ENCODE data around the gene FSTL4.

DNA sequence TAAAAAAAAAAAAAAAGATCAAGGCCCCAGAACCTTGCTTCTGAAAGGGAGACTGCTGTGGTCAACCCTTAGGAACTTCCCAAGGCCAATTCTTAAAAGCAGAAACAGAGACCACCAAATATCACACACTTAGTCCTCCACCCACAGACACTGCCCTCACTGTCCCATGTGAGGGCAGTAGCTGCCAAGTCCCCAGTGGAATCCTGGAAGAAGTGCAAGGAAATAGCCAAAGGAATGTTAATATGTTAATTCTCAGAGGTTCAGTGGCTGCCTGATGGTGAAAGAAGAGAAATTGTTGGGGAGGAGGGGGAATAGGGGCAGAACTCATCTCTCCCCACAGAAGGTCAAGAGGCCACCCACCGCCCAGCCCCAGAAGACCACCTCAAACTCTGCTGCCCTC lies 23.1 kb downstream of the FSTL4 start:
- TF ChIP-seq CTCF (IDR thresholded peaks at IDR 0.05; ENCODE audit: poor library complexity, severe bottlenecking) (no peak), EP300 (conservative IDR thresholded peaks at IDR 0.05; ENCODE audit: poor library complexity, severe bottlenecking) (no peak), RAD21 (conservative IDR thresholded peaks at IDR 0.05) (no peak)

Data from neural cell (in vitro differentiated cells).